Keratinocyte (primary cell): ENCODE results near the gene ENO1. TPM values are rescaled to one million over a fixed set of nuclear protein-coding genes. Genes with fewer than 3 reads are reported as not detected.

Experiments used
- DNase-seq: peaks from one replicate; pipeline ENCODE4 v3.0.0-alpha.2; 2011; ENCODE audit warnings: low read depth, missing footprints, low spot score
- FAIRE-seq: peaks from 2 replicates; lab custom pipeline; 2011; peaks lifted over from hg19 to GRCh38; lab: Jason Lieb, UNC
- H2AFZ ChIP-seq: 2 replicates; pipeline ENCODE4 v1.6.0; 2012; ENCODE audit warnings: low read length, control low read depth, inconsistent platforms; ENCODE audit not compliant: control insufficient read depth
- H3K27ac ChIP-seq: 2 replicates; pipeline ENCODE4 v1.5.1; 2011; ENCODE audit warnings: low read length; ENCODE audit not compliant: control insufficient read depth, insufficient read depth
- H3K27me3 ChIP-seq: 3 replicates; pipeline ENCODE4 v1.6.0; 2011; ENCODE audit warnings: low read length; ENCODE audit not compliant: control insufficient read depth, insufficient read depth; ENCODE audit errors: extremely low read depth
- H3K36me3 ChIP-seq, 2 experiments: 2 replicates in 1 of 2; 3 replicates in 1 of 2; pipeline ENCODE4 v1.5.1; 2011; ENCODE audit warnings: low read length in 2 of 2, mild to moderate bottlenecking in 1 of 2; ENCODE audit not compliant: control insufficient read depth in 2 of 2, insufficient read depth in 2 of 2; ENCODE audit errors: extremely low read depth in 1 of 2
- H3K4me1 ChIP-seq: 3 replicates; pipeline ENCODE4 v1.5.1; 2011; ENCODE audit warnings: low read length; ENCODE audit not compliant: control insufficient read depth, insufficient read depth; ENCODE audit errors: extremely low read depth
- H3K4me2 ChIP-seq: 3 replicates; pipeline ENCODE4 v1.6.0; 2011; ENCODE audit warnings: low read depth, low read length; ENCODE audit not compliant: control insufficient read depth, insufficient read depth; ENCODE audit errors: extremely low read depth
- H3K4me3 ChIP-seq, 3 experiments: fragments of 200-600 bp in 1 of 3; sonication (generic) in 1 of 3; 2 replicates in 2 of 3; 3 replicates in 1 of 3; pipeline ENCODE4 v1.5.1; 2011 to 2016; ENCODE audit warnings: low read length in 3 of 3, mild to moderate bottlenecking in 3 of 3, control low read depth in 2 of 3, inconsistent platforms in 1 of 3, low read depth in 1 of 3, mixed read lengths in 1 of 3, mixed run types in 1 of 3, moderate library complexity in 1 of 3; ENCODE audit not compliant: control insufficient read depth in 2 of 3, insufficient read depth in 2 of 3; ENCODE audit errors: extremely low read depth in 1 of 3
- H3K79me2 ChIP-seq: 2 replicates; pipeline ENCODE4 v1.6.0; 2012; ENCODE audit warnings: low read length; ENCODE audit not compliant: control insufficient read depth, insufficient read depth
- H3K9ac ChIP-seq: 3 replicates; pipeline ENCODE4 v1.6.0; 2011; ENCODE audit warnings: low read length; ENCODE audit not compliant: control insufficient read depth, insufficient read depth; ENCODE audit errors: extremely low read depth
- H3K9me1 ChIP-seq: 3 replicates; pipeline ENCODE4 v1.6.0; 2011; ENCODE audit warnings: low read length; ENCODE audit not compliant: control insufficient read depth, insufficient read depth; ENCODE audit errors: extremely low read depth
- H3K9me3 ChIP-seq: 2 replicates; pipeline ENCODE4 v1.5.1; 2012; ENCODE audit warnings: low read depth, low read length; ENCODE audit not compliant: control insufficient read depth
- H4K20me1 ChIP-seq: 3 replicates; pipeline ENCODE4 v1.6.0; 2011; ENCODE audit warnings: low read length; ENCODE audit not compliant: control insufficient read depth, insufficient read depth; ENCODE audit errors: extremely low read depth
- CTCF ChIP-seq, 3 experiments: IDR thresholded peaks in 1 of 3; conservative IDR thresholded peaks in 1 of 3; optimal IDR thresholded peaks in 1 of 3; 2 replicates in 2 of 3; 3 replicates in 1 of 3; pipeline versions ENCODE3 to v1.5.1; 2011; ENCODE audit warnings: low read length in 3 of 3, mild to moderate bottlenecking in 3 of 3, moderate library complexity in 2 of 3, control low read depth in 1 of 3, inconsistent platforms in 1 of 3; ENCODE audit not compliant: insufficient read depth in 2 of 3; ENCODE audit errors: extremely low read depth in 1 of 3
- EZH2 ChIP-seq: IDR thresholded peaks from one replicate; pipeline ENCODE4 v1.6.1; 2012; ENCODE audit warnings: inconsistent platforms, mild to moderate bottlenecking, low read length, moderate library complexity
- dilution Hi-C: fragments of 300-500 bp; cut with MboI; formaldehyde crosslinking; loops from one replicate; pipeline ENCODE4 v1.7.0; 2020; ENCODE audit warnings: low sequenced_read_pairs; ENCODE audit not compliant: extremely low pct_ligation_motif_present
- polyA plus RNA-seq, 5 experiments: library from polyadenylated mRNA; depleted of rRNA in 3 of 5; stranded (reverse) in 3 of 5; stranded (forward) in 1 of 5; unstranded in 1 of 5; fragments of >200 nt; gene quantifications; 1 replicate in 1 of 5; 2 replicates in 3 of 5; 3 replicates in 1 of 5; pipeline versions ENCODE4 v1.2.1 to v1.2.3, GENCODE V29; 2011 to 2012; ENCODE audit warnings: missing spikeins in 2 of 5, low read depth in 1 of 5, low replicate concordance in 1 of 5

The ENO1 gene
- polyA plus RNA-seq, 1 donor (not counting 4 experiments of a cell fraction or from before 2014, with no cell fraction given) = 1,908 TPM

- Histone ChIP-seq H3K9me3 (no peaks in the 10 kb centered on the region), H3K9me1 (peaks cover 8% of the 10 kb centered on the region), H3K27me3 (no peaks in the 10 kb centered on the region), H3K4me2 (peak overlapping the region; percentile 79), H3K79me2 (peaks cover 80% of the 10 kb centered on the region), H4K20me1 (peaks cover 58% of the 10 kb centered on the region), H3K36me3 (peaks cover 39 to 55% of the 10 kb centered on the region in 2 experiments), H3K4me1 (peaks cover 57% of the 10 kb centered on the region), H3K9ac (peak overlapping the region; percentile 100), H3K27ac (peak overlapping the region; percentile 99), H3K4me3 (peak overlapping the region; percentile 75 to 96 (median 78)), H2AFZ (no peak overlapping the region)
- DNase-seq (no peak), FAIRE-seq (no peak)
- TF ChIP-seq EZH2 (no peak), CTCF (optimal IDR thresholded peaks at IDR 0.05 in 1 of 3, IDR thresholded peaks at IDR 0.05 in 1 of 3, conservative IDR thresholded peaks at IDR 0.05 in 1 of 3; ENCODE audit: extremely low read depth in 1 of 3, insufficient read depth in 2 of 3, low read length in 3 of 3) (no peak)
- dilution Hi-C loops = no loop called here
Measured at GRCh38 chr1:8874230-8875201, 4.0 kb downstream of the ENO1 start.

DNA sequence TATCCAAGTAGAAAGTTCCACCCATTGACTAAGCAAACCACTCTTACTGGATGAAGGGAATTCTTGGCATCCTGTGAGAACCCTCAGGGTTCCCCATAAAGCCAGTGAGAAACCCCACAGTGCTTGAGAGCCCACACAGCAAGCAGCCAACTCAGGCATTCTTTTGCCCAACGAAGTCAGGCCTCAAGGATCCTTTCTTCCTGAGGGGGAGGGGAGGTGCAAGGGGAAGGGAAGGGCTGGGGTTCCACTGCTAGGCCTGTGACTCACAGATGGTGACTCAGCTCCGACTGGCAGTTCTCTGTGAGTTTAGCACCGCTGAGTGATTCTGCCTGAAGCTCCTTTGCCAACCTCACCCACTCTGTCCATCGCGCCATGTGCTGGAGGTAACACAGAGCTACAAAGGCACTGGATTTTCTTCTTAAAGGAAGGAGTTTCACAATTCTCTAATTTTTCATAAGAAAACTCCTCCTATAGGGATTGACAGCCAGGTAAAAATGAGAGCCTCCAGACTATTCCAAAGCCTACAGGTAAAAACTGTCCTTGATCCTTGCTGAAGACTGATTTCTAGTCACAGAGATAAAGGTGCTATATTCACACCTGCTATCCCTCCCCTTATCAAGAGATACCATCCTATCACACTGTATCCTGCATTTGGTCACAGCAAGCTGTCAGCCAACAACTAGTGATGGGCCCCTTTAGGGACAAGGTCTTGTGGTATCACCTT is 4.8 kb downstream of the ENO1 start:
- H3K4me3 ChIP-seq = peak overlapping the region; percentile 0 to 45 (median 45)
- peak; percentile 88 for FAIRE-seq
- H3K36me3 ChIP-seq = peaks cover 45 to 60% of the 10 kb centered on the region in 2 experiments
- H3K4me1 ChIP-seq = peaks cover 52% of the 10 kb centered on the region
- H3K27ac ChIP-seq = peak overlapping the region; percentile 76
- H3K79me2 ChIP-seq = peaks cover 86% of the 10 kb centered on the region
- DNase-seq = peak; percentile 93
- H3K4me2 ChIP-seq = peak overlapping the region; percentile 73
- H2AFZ ChIP-seq = no peak overlapping the region
- no peaks in the 10 kb centered on the region for H3K27me3 ChIP-seq
- peak overlapping the region; percentile 56 for H3K9ac ChIP-seq
- peaks cover 64% of the 10 kb centered on the region for H4K20me1 ChIP-seq
- peaks cover 8% of the 10 kb centered on the region for H3K9me1 ChIP-seq
- TF ChIP-seq CTCF (optimal IDR thresholded peaks at IDR 0.05 in 1 of 3, IDR thresholded peaks at IDR 0.05 in 1 of 3, conservative IDR thresholded peaks at IDR 0.05 in 1 of 3; ENCODE audit: extremely low read depth in 1 of 3, insufficient read depth in 2 of 3, low read length in 3 of 3) = no peak
- no peak for TF ChIP-seq EZH2
- dilution Hi-C loops = no loop called here
- H3K9me3 ChIP-seq = no peaks in the 10 kb centered on the region
